Measurements from ENCODE around the gene RGS14. TPM values are rescaled to one million over a fixed set of nuclear protein-coding genes. Genes with fewer than 3 reads are reported as not detected.
"Not testable (repeated sequence)": the region's sequence is repeated elsewhere in the genome, so short reads cannot be mapped to it uniquely, and the experiment has no call there.

Gene RGS14
- total RNA-seq, 1 donor = 3.1 TPM

DNA sequence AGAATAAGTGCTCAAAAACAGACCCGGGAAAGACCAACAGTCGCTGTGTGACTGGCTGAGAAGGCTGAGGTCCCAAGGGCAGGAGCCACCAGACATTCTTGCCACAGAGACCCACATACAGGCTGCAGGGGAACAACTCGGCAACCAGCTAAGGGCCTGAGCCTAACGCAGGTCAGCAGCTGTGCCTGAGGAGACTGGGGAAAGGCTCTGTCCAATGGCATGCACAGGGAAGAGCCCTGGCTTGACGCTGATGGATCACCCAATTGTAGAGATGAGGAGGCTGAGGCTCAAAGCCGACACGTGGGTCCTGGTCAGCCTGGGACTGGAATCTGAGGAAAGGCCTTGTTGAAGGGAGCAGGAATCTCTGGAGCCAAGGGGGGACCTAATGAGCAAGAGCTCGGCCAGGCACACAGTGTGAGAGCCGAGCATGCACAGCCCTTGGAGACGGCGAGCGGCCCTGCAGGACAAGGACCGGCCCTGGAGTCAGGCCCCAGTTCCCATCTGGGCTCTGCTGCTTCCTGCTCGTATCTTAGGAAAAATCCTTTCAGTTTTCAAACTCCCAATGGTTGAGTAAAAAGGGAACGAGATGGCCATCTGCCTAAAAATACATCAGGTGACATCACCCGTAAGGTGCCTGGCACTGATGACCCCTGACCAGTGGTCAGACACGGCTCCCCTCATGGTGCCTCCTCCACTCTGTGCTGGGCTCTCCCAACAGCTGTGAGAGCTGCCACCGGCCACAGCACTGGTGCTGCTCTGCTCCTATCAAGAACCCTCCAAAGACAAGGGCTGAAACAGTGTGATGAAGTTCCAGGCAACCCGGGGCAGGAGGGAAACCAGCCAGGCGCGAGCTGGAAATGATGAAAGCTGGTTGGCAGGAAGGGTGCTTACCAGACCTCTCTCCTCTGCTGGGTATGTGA is 22.7 kb upstream of the RGS14 start:
- TF ChIP-seq, protein P1, sequence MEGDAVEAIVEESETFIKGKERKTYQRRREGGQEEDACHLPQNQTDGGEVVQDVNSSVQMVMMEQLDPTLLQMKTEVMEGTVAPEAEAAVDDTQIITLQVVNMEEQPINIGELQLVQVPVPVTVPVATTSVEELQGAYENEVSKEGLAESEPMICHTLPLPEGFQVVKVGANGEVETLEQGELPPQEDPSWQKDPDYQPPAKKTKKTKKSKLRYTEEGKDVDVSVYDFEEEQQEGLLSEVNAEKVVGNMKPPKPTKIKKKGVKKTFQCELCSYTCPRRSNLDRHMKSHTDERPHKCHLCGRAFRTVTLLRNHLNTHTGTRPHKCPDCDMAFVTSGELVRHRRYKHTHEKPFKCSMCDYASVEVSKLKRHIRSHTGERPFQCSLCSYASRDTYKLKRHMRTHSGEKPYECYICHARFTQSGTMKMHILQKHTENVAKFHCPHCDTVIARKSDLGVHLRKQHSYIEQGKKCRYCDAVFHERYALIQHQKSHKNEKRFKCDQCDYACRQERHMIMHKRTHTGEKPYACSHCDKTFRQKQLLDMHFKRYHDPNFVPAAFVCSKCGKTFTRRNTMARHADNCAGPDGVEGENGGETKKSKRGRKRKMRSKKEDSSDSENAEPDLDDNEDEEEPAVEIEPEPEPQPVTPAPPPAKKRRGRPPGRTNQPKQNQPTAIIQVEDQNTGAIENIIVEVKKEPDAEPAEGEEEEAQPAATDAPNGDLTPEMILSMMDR (IDR thresholded peaks at IDR 0.05; ENCODE audit: insufficient read depth, low read length) = no peak
- H3K4me3 ChIP-seq (ENCODE audit: low read depth, low read length) = no peak overlapping the region
- no peak for DNase-seq (ENCODE audit: low read depth)

DNA sequence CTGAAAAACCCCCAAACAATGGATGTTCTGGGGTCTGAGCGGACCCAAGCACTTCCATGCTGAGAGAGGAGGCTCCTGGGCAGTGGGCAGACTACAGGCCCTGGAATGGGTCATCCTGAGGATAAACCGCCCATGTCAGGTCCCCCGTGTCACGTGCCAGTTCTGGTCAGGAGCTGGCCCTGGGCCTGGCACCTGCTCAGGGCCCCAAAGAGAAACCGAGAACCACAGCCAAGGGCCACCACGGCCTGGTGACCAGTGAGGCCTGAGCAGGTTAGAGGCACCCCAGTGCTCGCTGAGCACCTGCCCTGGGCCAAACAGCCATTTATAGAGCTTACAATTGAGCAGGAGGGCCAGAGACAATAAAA is 22.0 kb upstream of the RGS14 start:
- H3K4me3 ChIP-seq (ENCODE audit: low read depth, low read length) = no peak overlapping the region
- no peak for DNase-seq (ENCODE audit: low read depth)
- TF ChIP-seq, protein P1 (IDR thresholded peaks at IDR 0.05; ENCODE audit: insufficient read depth, low read length) = no peak

DNA sequence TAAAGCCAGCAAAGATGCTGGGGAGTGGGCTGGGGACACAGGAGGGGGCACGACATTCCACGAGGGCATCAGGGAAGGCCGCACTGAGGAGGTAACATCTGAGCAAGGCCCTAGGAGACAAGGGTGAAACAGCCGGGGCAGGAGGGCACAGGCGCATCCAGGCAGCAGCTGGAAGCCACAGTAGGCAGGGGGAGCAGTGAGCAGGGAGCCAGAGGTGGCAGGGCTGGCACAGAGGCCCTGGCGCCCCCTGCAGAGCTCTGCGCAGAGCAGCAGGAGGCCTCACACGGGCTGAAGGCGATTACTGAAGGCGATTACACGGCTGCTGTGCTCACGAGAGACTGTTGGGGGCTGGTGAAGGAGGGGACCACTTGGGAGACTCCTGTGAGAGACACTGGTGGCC is 21.6 kb upstream of the RGS14 start:
- no peak overlapping the region for H3K4me3 ChIP-seq (ENCODE audit: low read depth, low read length)
- DNase-seq (ENCODE audit: low read depth) = no peak
- TF ChIP-seq, protein P1 (IDR thresholded peaks at IDR 0.05; ENCODE audit: insufficient read depth, low read length) = no peak

DNA sequence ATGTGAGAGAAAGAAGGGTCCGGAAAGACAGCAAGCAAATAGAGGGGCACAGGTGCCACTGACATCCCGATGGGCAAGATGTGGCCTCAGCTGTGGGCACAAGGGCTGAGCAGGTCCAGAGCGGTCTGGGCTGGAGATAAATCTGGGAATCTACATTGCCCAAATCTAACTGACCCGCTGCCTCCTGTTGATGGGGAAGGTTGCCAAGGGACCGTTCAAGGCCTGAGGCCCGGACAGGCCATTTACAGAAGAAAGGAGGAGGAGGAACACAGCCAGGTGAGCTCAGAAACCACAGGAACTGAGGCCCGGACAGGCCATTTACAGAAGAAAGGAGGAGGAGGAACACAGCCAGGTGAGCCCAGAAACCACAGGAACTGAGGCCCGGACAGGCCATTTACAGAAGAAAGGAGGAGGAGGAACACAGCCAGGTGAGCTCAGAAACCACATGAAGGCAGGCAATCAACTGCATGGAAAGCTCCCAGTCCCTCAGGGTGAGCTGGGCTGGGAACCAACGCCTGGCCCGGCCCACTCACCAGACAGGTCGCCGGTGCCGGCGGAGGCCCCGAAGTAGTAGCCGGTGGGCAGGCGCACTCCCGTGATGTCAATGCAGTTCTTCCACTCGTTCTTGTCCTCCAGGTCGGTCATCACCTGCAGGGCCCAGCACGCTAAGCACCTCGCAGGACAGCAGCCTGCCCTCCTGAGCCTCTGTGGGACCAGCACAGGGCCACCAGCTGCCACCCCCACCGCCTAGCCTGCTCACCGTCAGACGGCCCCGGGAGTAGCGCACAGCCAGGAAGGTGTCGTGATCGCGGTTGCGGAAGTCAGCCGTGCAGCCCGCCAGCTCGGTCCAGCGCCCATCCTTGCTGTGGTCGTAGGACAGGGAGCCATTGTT is 20.9 kb upstream of the RGS14 start:
- no peak for DNase-seq (ENCODE audit: low read depth)
- no peak overlapping the region for H3K4me3 ChIP-seq (ENCODE audit: low read depth, low read length)
- TF ChIP-seq, protein P1 (IDR thresholded peaks at IDR 0.05; ENCODE audit: insufficient read depth, low read length) = no peak

DNA sequence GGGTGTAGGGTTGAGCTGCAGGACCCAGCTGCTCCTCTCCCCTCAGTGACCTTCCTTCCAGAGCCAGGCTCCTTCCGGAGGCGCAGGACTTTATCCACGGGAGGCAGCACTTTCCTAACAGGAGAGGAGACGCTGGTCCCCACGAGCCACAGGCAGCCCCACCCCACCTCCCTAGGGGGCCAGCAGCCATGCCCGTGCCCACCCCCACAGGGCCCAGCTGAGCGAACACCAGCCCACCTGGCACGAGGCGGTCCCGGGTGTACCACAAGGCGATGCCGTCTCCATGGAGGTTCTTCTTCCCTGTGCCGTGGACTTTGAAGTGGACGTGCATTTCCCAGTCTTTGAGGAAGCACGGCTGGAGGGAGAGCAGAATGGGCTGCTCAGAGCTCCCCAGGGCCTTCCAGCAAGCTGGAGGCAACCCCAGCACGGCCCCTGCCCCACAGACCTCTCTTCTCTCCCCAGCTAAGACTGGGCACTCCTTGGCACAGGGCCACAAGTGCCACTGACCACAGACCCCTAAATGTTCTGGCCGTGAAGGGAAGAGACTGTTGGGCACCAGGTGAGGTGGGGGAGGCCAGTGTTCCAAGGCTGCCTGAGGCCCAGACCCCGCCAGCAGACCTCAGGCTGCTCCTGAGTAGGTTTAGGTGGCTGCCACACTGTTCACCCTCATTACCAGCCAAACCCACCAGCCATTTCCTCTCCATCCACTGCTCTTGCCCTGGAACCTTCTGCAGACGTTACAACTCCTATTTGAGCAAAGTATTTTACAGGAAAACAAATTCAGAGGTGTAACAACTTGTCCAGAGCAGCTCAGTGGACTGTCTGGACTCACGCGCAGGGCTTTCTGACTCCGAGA is 19.2 kb upstream of the RGS14 start:
- TF ChIP-seq, protein P1 (IDR thresholded peaks at IDR 0.05; ENCODE audit: insufficient read depth, low read length) = no peak
- no peak for DNase-seq (ENCODE audit: low read depth)
- H3K4me3 ChIP-seq (ENCODE audit: low read depth, low read length) = no peak overlapping the region

DNA sequence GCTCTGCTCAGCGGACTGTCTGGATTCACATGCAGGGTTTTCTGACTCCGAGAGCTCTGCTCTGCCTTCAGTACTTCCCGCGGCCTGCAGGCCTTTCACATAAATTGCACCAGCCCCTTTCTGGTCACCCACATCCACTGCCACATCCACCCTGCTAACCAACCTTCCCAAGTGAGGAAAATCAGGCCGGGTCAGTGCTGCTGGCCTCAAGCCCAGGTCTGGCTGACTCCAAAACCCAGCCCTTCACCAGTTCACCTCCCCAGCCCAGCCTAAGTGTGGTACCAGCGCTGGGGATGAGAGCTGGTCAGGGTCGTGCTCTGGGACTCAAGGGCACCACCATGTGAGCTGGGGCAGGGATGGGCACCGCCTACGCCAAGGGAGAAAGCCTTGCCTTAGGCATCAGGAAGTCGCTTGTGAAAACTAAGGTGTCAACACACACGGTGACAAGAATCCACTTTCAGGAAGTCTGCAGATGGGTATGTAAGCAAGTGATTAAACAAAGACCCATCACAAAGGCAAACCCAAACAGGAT is 18.6 kb upstream of the RGS14 start:
- no peak overlapping the region for H3K4me3 ChIP-seq (ENCODE audit: low read depth, low read length)
- TF ChIP-seq, protein P1 (IDR thresholded peaks at IDR 0.05; ENCODE audit: insufficient read depth, low read length) = no peak
- no peak for DNase-seq (ENCODE audit: low read depth)

DNA sequence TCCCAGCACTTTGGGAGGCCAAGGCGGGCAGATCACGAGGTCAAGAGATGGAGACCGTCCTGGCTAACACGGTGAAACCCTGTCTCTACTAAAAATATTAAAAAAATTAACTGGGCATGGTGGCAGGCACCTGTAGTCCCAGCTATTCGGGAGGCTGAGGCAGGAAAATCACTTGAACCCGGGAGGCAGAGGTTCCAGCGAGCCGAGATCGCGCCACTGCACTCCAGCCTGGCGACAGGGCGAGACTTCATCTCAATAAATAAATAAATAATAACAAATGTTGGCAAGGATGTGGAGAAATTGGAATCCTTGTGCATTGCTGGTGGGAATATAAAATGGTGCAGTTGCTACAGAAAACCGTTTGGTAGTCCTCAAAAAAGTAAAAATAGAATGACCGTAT is 14.7 kb upstream of the RGS14 start:
- DNase-seq (ENCODE audit: low read depth); H3K4me3 ChIP-seq (ENCODE audit: low read depth, low read length): not testable (repeated sequence)
